HG02973 (cell line): ENCODE measurements around the gene SUGCT.

Source experiments
- ATAC-seq: cut with Tn5 transposase; IDR thresholded peaks from one replicate; pipeline ENCODE4 v1.9.1; 2021; ENCODE audit warnings: moderate library complexity; ENCODE audit not compliant: unreplicated experiment

Gene SUGCT

GRCh38 chr7:40507166-40507565 lies 372.4 kb downstream of the SUGCT start:
- no peak for ATAC-seq

- no peak for ATAC-seq
Measured at GRCh38 chr7:40509287-40509996, 374.6 kb downstream of the SUGCT start.

GRCh38 chr7:40516376-40516775 lies 381.6 kb downstream of the SUGCT start:
- no peak for ATAC-seq

GRCh38 chr7:40519009-40519408 lies 384.2 kb downstream of the SUGCT start:
- no peak for ATAC-seq

- no peak for ATAC-seq
Measured at GRCh38 chr7:40520986-40521738, 386.4 kb downstream of the SUGCT start.

- no peak for ATAC-seq
Measured at GRCh38 chr7:40525764-40526163, 391.0 kb downstream of the SUGCT start.

GRCh38 chr7:40526951-40527715 lies 392.3 kb downstream of the SUGCT start:
- no peak for ATAC-seq

- no peak for ATAC-seq
Measured at GRCh38 chr7:40527723-40528122, 392.9 kb downstream of the SUGCT start.

- ATAC-seq: no peak
Measured at GRCh38 chr7:40530292-40530691, 395.5 kb downstream of the SUGCT start.

- ATAC-seq: no peak
Measured at GRCh38 chr7:40531956-40532355, 397.2 kb downstream of the SUGCT start.

- no peak for ATAC-seq
Measured at GRCh38 chr7:40535678-40536077, 400.9 kb downstream of the SUGCT start.

GRCh38 chr7:40536421-40536820 lies 401.6 kb downstream of the SUGCT start:
- ATAC-seq: no peak

- ATAC-seq: no peak
Measured at GRCh38 chr7:40538281-40538680, 403.5 kb downstream of the SUGCT start.

- ATAC-seq: no peak
Measured at GRCh38 chr7:40541336-40541735, 406.5 kb downstream of the SUGCT start.

- no peak for ATAC-seq
Measured at GRCh38 chr7:40542982-40543741, 408.4 kb downstream of the SUGCT start.

GRCh38 chr7:40544221-40544723 lies 409.5 kb downstream of the SUGCT start:
- ATAC-seq: no peak

- no peak for ATAC-seq
Measured at GRCh38 chr7:40544871-40545303, 410.1 kb downstream of the SUGCT start.

GRCh38 chr7:40545739-40546138 lies 410.9 kb downstream of the SUGCT start:
- ATAC-seq: no peak

- no peak for ATAC-seq
Measured at GRCh38 chr7:40546616-40547501, 412.1 kb downstream of the SUGCT start.
